ENCODE measurements around the gene ADAMTS19. TPM values are rescaled to one million over a fixed set of nuclear protein-coding genes. Genes with fewer than 3 reads are reported as not detected.

The ADAMTS19 gene
- total and polyA plus RNA-seq, 9 of the 15 experiments (the other 6 are each of a cell fraction or from before 2014, with no cell fraction given): not detected

DNA sequence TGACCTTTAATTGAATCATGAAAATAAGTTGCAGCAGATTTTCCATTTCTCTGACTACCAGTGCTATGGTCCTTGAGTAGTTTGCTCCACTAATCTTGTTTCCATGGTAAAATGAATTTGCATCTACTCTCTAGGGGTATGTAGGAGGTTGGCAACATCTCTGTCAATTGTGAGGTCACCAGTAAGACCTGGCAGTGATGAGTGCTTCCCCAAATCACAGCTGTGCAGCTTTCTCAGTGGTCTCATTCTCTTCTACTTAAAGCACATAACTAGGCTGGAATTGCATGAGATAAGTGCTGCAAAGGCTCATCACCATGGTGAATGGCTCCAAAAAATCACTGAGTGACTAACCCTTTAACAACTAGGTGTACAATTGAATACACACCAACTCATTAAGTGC is 36.3 kb downstream of the ADAMTS19 start:
- no peaks in the 10 kb centered on the region; the same call in 1 of the 2 replicates for H3K9me3 ChIP-seq (replicated peaks; ENCODE audit: control insufficient read depth, insufficient read depth, low read depth, low read length)
- in situ Hi-C loops (cut with MboI) (no loop called here), intact Hi-C loops (cut with micrococcal nuclease) (no loop called here)
- ATAC-seq (no peak), FAIRE-seq (no peak), DNase-seq (ENCODE audit: extremely low read depth in 1 of 4, low spot score in 3 of 4) (no peak)
- H3K4me3 ChIP-seq: no peak overlapping the region
- no peaks in the 10 kb centered on the region for H3K79me2 ChIP-seq (ENCODE audit: control insufficient read depth, insufficient read depth, low read length)
- H3K4me2 ChIP-seq (ENCODE audit: insufficient read depth, low read length): no peak overlapping the region
- ChIA-PET CTCF (ENCODE audit: low intra/inter-chr PET ratio) (no interaction called here), POLR2A (no interaction called here)
- H4K20me1 ChIP-seq (replicated peaks; ENCODE audit: control insufficient read depth, insufficient read depth, low read length): no peaks in the 10 kb centered on the region
- no peak overlapping the region for H3K9ac ChIP-seq (ENCODE audit: insufficient read depth in 1 of 2, low read depth in 2 of 2, low read length in 2 of 2)
- H3K27me3 ChIP-seq (ENCODE audit: control insufficient read depth in 2 of 2, insufficient read depth in 2 of 2, low read length in 2 of 2): no peaks in the 10 kb centered on the region
- no TSS peak for BruUV-seq (replicated peaks)
- H3K9me1 ChIP-seq (ENCODE audit: control insufficient read depth, insufficient read depth, low read length): no peaks in the 10 kb centered on the region
- no peak overlapping the region for H3K27ac ChIP-seq (ENCODE audit: extremely low read depth, low read depth, low read length)
- H2AFZ ChIP-seq (ENCODE audit: low read depth, low read length): no peak overlapping the region
- no peaks in the 10 kb centered on the region for H3K4me1 ChIP-seq (replicated peaks in 1 of 2; ENCODE audit: control insufficient read depth in 2 of 2, insufficient read depth in 2 of 2, low read length in 2 of 2)
- no peak for TF ChIP-seq ZNF449 (CRISPR knock-in tag; IDR thresholded peaks at IDR 0.05)
- TF ChIP-seq KLF16 (IDR thresholded peaks at IDR 0.05): no peak
- no peak for TF ChIP-seq SMARCB1 (IDR thresholded peaks at IDR 0.05; ENCODE audit: insufficient read length, low read depth)
- TF ChIP-seq NCOA6 (IDR thresholded peaks at IDR 0.05): no peak
- no peak for TF ChIP-seq ZNF644 (tag; IDR thresholded peaks at IDR 0.05; ENCODE audit: low read depth)
- TF ChIP-seq, protein P1, sequence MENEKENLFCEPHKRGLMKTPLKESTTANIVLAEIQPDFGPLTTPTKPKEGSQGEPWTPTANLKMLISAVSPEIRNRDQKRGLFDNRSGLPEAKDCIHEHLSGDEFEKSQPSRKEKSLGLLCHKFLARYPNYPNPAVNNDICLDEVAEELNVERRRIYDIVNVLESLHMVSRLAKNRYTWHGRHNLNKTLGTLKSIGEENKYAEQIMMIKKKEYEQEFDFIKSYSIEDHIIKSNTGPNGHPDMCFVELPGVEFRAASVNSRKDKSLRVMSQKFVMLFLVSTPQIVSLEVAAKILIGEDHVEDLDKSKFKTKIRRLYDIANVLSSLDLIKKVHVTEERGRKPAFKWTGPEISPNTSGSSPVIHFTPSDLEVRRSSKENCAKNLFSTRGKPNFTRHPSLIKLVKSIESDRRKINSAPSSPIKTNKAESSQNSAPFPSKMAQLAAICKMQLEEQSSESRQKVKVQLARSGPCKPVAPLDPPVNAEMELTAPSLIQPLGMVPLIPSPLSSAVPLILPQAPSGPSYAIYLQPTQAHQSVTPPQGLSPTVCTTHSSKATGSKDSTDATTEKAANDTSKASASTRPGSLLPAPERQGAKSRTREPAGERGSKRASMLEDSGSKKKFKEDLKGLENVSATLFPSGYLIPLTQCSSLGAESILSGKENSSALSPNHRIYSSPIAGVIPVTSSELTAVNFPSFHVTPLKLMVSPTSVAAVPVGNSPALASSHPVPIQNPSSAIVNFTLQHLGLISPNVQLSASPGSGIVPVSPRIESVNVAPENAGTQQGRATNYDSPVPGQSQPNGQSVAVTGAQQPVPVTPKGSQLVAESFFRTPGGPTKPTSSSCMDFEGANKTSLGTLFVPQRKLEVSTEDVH (IDR thresholded peaks at IDR 0.05; ENCODE audit: low read depth, partially characterized antibody): no peak
- no peak for TF ChIP-seq SIN3B (IDR thresholded peaks at IDR 0.05; ENCODE audit: low read depth)
- H3K36me3 ChIP-seq (ENCODE audit: control insufficient read depth, insufficient read depth, low read length): no peaks in the 10 kb centered on the region

All from K562 (cell line).